ENCODE data around the gene TSG101.

GRCh38 chr11:18452927-18453326 lies 73.8 kb downstream of the TSG101 start:
- TF ChIP-seq POLR2A (IDR thresholded peaks at IDR 0.05; ENCODE audit: low read length) (no peak), GATA1 (IDR thresholded peaks at IDR 0.05; ENCODE audit: low read depth, low read length) (no peak)

All from erythroblast (primary cell).